ENCODE measurements around the gene ROCK2. TPM values are rescaled to one million over a fixed set of nuclear protein-coding genes. Genes with fewer than 3 reads are reported as not detected.
"Not testable (repeated sequence)": the region's sequence is repeated elsewhere in the genome, so short reads cannot be mapped to it uniquely, and the experiment has no call there.

The ROCK2 gene
- total RNA-seq, 3 donors from 2014 or later: 67.7 to 77.8 (median 71.0) TPM

DNA sequence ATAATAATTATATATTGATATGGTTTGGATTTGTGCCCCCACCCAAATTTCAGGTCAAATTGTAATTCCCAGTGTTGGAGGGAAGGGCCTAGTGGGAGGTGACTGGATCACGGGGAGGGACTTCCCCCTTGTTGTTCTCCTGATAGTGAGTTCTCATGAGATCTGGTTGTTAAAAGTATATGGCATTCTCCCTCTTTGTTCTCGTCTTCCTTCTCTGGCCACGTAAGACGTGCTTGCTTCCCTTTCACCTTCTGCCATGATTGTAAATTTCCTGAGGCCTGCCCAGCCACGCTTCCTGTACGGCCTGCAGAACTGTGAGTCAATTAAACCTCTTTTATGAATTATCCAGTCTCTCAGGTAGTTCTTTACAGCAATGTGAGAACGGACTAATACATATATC, 88.3 kb downstream of the ROCK2 start:
- DNase-seq: no peak
- no peaks in the 10 kb centered on the region for H3K4me1 ChIP-seq (ENCODE audit: low read depth)
- ATAC-seq: peak; percentile 22
- intact Hi-C loops (cut with DNase I, micrococcal nuclease): no loop called here
- H3K9me3 ChIP-seq: no peaks in the 10 kb centered on the region
- TF ChIP-seq, protein P1, sequence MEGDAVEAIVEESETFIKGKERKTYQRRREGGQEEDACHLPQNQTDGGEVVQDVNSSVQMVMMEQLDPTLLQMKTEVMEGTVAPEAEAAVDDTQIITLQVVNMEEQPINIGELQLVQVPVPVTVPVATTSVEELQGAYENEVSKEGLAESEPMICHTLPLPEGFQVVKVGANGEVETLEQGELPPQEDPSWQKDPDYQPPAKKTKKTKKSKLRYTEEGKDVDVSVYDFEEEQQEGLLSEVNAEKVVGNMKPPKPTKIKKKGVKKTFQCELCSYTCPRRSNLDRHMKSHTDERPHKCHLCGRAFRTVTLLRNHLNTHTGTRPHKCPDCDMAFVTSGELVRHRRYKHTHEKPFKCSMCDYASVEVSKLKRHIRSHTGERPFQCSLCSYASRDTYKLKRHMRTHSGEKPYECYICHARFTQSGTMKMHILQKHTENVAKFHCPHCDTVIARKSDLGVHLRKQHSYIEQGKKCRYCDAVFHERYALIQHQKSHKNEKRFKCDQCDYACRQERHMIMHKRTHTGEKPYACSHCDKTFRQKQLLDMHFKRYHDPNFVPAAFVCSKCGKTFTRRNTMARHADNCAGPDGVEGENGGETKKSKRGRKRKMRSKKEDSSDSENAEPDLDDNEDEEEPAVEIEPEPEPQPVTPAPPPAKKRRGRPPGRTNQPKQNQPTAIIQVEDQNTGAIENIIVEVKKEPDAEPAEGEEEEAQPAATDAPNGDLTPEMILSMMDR (IDR thresholded peaks at IDR 0.05): no peak
- no peaks in the 10 kb centered on the region for H3K36me3 ChIP-seq (ENCODE audit: low read depth)
- H3K4me3 ChIP-seq: no peak overlapping the region

DNA sequence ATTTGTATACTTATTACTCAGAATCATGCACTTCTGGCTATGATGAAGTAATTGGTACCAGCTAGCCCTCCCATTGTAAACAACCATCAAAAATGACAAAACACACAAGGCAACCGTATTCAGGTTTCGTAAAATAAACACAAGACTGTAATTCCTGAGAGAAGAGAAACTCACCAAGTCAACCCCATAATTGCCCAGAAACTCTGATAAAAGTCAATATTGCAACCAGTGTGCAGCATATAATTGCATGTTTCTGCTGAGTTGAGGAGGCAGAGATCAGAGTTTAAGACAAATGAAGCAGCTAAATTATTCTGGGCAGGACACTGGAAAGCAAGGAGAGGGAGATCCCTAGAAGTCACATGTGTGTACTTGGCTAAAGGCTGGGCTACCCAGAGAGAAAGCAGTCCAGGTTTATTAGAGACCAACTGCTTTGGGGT, 90.3 kb downstream of the ROCK2 start:
- Histone ChIP-seq H3K4me3 (no peak overlapping the region), H3K9me3 (no peaks in the 10 kb centered on the region), H3K4me1 (ENCODE audit: low read depth) (no peaks in the 10 kb centered on the region), H3K36me3 (ENCODE audit: low read depth) (no peaks in the 10 kb centered on the region)
- TF ChIP-seq, protein P1 (IDR thresholded peaks at IDR 0.05): no peak
- DNase-seq (no peak), ATAC-seq (peak; percentile 45)
- intact Hi-C loops (cut with DNase I, micrococcal nuclease): no loop called here

DNA sequence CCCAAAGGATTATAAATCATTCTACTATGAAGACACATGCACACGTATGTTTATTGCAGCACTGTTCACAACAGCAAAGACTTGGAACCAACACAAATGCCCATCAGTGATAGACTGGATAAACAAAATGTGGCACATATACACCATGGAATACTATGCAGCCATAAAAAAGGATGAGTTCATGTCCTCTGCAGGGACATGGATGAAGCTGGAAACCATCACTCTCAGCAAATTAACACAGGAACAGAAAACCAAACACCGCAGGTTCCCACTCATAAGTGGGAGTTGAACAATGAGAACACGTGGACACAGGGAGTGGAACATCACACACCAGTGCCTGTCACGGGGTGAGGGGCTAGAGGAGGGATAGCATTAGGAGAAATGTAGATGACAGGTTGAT, 92.0 kb downstream of the ROCK2 start:
- H3K4me1 ChIP-seq (ENCODE audit: low read depth); DNase-seq; ATAC-seq; H3K9me3 ChIP-seq; H3K36me3 ChIP-seq (ENCODE audit: low read depth); intact Hi-C loops (cut with DNase I, micrococcal nuclease); H3K4me3 ChIP-seq: not testable (repeated sequence)

DNA sequence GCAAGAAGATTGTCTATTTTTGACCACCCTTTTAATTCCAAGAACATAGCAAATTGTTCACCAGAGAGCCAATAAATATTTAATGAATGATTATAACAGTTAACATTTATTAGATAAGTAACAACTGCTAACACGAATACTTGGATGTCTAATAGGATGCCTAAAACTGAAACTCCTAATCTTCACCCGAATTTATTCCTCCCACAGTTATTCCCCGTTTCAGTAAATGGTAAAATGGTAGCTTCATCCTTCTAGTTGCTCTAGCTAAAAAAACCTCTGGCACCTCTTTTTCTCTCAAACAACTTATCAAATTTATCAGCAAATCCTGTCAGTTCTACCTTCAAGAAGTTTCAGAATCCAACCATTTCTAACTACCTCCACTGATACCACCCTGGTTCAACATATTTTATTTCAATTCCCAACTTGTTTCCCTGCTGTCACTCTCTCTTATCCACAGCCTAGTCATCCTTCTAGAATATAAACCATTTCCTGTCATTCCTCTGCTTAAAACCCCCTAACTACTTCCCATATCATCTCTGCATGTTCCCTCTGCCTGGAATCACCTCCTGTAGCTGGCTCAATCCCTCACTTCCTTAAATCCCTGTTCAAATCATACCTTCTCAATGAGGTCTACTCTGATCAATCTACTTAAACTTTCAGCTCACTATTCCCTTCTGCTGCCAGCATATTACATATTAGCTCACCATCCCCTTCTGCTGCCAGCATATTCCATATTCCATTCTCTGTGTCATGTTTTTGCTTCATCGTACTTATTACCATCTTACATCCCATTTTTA, 93.8 kb downstream of the ROCK2 start:
- no peaks in the 10 kb centered on the region for H3K4me1 ChIP-seq (ENCODE audit: low read depth)
- no peak overlapping the region for H3K4me3 ChIP-seq
- TF ChIP-seq, protein P1 (IDR thresholded peaks at IDR 0.05): no peak
- DNase-seq: no peak
- intact Hi-C loops (cut with DNase I, micrococcal nuclease): no loop called here
- H3K36me3 ChIP-seq (ENCODE audit: low read depth): no peaks in the 10 kb centered on the region
- no peaks in the 10 kb centered on the region for H3K9me3 ChIP-seq
- ATAC-seq: no peak

DNA sequence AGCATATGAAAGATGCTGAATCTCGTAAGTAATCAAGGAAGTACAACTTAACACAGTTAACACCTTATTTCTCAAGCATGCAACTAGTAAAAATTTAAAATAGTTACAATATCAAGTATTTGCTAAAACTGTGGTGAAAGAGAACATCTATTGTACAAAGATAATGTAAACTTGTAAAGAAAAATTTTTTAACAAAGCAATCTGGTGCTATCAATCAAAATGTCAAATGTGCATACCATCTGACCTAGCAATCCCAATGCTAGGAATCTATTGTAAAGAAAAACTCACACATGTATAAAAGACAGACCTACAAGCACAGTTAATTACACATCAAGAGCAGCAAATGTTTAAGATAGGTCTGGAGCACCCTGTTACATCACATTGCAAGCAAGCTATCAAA, 99.1 kb downstream of the ROCK2 start:
- DNase-seq: no peak
- TF ChIP-seq, protein P1 (IDR thresholded peaks at IDR 0.05): no peak
- intact Hi-C loops (cut with DNase I, micrococcal nuclease): no loop called here
- no peaks in the 10 kb centered on the region for H3K9me3 ChIP-seq
- no peaks in the 10 kb centered on the region for H3K4me1 ChIP-seq (ENCODE audit: low read depth)
- no peak overlapping the region for H3K4me3 ChIP-seq
- H3K36me3 ChIP-seq (ENCODE audit: low read depth): no peaks in the 10 kb centered on the region
- ATAC-seq: no peak

DNA sequence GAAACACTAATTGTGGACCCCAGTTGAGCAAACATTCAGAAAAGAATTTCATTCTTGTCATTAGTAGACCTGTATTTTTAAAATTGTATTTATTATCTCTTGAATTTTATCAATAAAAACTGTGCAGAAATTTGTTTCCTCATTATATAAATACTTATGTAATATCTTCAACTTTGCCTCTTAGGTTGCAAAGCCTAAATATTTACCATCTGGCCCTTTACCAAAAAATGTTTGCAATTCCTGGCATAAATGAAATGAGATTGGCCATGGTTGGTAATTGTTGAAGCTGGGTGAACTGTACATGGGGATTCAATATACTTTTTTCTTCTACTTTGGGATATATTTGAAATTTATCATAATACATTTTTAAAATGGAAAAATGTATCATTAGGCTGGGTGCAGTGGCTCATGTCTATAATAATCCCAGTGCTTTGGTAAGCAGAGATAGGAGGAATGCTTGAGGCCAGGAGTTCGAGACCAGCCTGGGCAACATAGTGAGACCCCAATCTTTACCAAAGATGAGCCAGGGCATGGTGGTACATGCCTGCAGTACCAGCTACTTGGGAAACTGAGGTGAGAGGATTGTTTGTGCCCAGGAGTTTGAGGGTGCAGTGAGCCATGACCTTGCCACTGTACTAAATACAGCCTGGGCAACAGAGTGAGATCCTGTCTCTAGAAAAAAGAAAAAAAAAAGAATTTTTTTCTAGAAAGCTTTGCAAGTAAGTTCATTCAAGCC, 100.2 kb downstream of the ROCK2 start:
- Histone ChIP-seq H3K9me3 (no peaks in the 10 kb centered on the region), H3K4me3 (no peak overlapping the region), H3K4me1 (ENCODE audit: low read depth) (no peaks in the 10 kb centered on the region), H3K36me3 (ENCODE audit: low read depth) (no peaks in the 10 kb centered on the region)
- intact Hi-C loops (cut with DNase I, micrococcal nuclease): no loop called here
- ATAC-seq (no peak), DNase-seq (no peak)
- TF ChIP-seq, protein P1 (IDR thresholded peaks at IDR 0.05): no peak
